Nephron (organoid): ENCODE results near the gene TOMM7.

Experiments
- H3K27ac Mint-ChIP-seq, 3 experiments: 2 replicates each; pipeline ENCODE4 v1.8.0; 2020; ENCODE audit warnings: mixed read lengths in 3 of 3, mild to moderate bottlenecking in 2 of 3, moderate library complexity in 1 of 3
- H3K27me3 Mint-ChIP-seq: 2 replicates; pipeline ENCODE4 v1.8.0; 2021; ENCODE audit warnings: low read depth, mild to moderate bottlenecking, moderate library complexity, mixed read lengths
- H3K36me3 Mint-ChIP-seq: 2 replicates; pipeline ENCODE4 v1.8.0; 2020; ENCODE audit warnings: low read depth, mixed read lengths
- H3K4me1 Mint-ChIP-seq: 2 replicates; pipeline ENCODE4 v1.8.0; 2020; ENCODE audit warnings: mixed read lengths
- H3K4me3 Mint-ChIP-seq, 3 experiments: 2 replicates each; pipeline ENCODE4 v1.8.0; 2020; ENCODE audit warnings: mild to moderate bottlenecking in 3 of 3, mixed read lengths in 3 of 3, moderate library complexity in 2 of 3
- H3K9me3 Mint-ChIP-seq: 2 replicates; pipeline ENCODE4 v1.8.0; 2020; ENCODE audit warnings: mixed read lengths
- TF ChIP-seq, protein P1 (sequence below), 3 experiments: fragments of 200-600 bp; sonication (generic); IDR thresholded peaks; one replicate each; pipeline ENCODE4 v1.5.0; 2021; ENCODE audit warnings: antibody characterized with exemption in 3 of 3; ENCODE audit not compliant: unreplicated experiment in 3 of 3

Gene TOMM7

GRCh38 chr7:22826593-22826992, 3.9 kb upstream of the TOMM7 start:
- Mint-ChIP-seq H3K4me3 (no peak overlapping the region), H3K4me1 (peaks cover 4% of the 10 kb centered on the region)

GRCh38 chr7:22824760-22825159, 2.1 kb upstream of the TOMM7 start:
- Mint-ChIP-seq H3K4me1 (peaks cover 14% of the 10 kb centered on the region), H3K27me3 (peaks cover 7% of the 10 kb centered on the region), H3K27ac (no peak overlapping the region), H3K36me3 (no peaks in the 10 kb centered on the region), H3K4me3 (peak overlapping the region in 2 of 3 experiments; percentile 18 to 43), H3K9me3 (no peaks in the 10 kb centered on the region)
- TF ChIP-seq, protein P1, sequence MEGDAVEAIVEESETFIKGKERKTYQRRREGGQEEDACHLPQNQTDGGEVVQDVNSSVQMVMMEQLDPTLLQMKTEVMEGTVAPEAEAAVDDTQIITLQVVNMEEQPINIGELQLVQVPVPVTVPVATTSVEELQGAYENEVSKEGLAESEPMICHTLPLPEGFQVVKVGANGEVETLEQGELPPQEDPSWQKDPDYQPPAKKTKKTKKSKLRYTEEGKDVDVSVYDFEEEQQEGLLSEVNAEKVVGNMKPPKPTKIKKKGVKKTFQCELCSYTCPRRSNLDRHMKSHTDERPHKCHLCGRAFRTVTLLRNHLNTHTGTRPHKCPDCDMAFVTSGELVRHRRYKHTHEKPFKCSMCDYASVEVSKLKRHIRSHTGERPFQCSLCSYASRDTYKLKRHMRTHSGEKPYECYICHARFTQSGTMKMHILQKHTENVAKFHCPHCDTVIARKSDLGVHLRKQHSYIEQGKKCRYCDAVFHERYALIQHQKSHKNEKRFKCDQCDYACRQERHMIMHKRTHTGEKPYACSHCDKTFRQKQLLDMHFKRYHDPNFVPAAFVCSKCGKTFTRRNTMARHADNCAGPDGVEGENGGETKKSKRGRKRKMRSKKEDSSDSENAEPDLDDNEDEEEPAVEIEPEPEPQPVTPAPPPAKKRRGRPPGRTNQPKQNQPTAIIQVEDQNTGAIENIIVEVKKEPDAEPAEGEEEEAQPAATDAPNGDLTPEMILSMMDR (IDR thresholded peaks at IDR 0.05; ENCODE audit: unreplicated experiment in 3 of 3) = no peak

More at GRCh38 chr7:22826593-22826992, 3.9 kb upstream of the TOMM7 start:
- no peak overlapping the region for H3K27ac Mint-ChIP-seq
- H3K36me3 Mint-ChIP-seq = no peaks in the 10 kb centered on the region
- H3K27me3 Mint-ChIP-seq = peaks cover 7% of the 10 kb centered on the region
- no peaks in the 10 kb centered on the region for H3K9me3 Mint-ChIP-seq
- TF ChIP-seq, protein P1 (IDR thresholded peaks at IDR 0.05; ENCODE audit: unreplicated experiment in 3 of 3) = no peak

DNA sequence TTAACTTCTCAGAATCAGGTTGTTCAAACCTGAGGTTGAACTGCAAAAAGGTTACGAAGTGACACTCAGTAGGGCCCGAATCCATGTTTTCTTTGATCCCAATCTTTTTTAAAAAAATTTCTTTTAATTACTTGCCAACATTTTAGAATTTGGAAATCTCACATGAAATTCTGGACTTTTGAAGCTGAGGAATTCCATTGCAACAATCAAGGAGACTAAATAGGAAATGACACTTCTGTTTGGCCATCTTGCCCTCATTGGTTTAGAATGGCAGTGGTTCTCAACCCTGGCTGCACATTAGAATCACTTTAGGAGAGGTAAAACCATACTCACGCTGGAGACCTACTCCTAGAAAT, 471 bp upstream of the TOMM7 start:
- H3K9me3 Mint-ChIP-seq = no peaks in the 10 kb centered on the region
- peak overlapping the region; percentile 91 to 98 (median 96) for H3K27ac Mint-ChIP-seq
- peak overlapping the region; percentile 98 to 99 (median 99) for H3K4me3 Mint-ChIP-seq
- TF ChIP-seq, protein P1 (IDR thresholded peaks at IDR 0.05; ENCODE audit: unreplicated experiment in 3 of 3) = no peak
- peaks cover 20% of the 10 kb centered on the region for H3K4me1 Mint-ChIP-seq
- H3K36me3 Mint-ChIP-seq = peaks cover 4% of the 10 kb centered on the region
- peaks cover 7% of the 10 kb centered on the region for H3K27me3 Mint-ChIP-seq

DNA sequence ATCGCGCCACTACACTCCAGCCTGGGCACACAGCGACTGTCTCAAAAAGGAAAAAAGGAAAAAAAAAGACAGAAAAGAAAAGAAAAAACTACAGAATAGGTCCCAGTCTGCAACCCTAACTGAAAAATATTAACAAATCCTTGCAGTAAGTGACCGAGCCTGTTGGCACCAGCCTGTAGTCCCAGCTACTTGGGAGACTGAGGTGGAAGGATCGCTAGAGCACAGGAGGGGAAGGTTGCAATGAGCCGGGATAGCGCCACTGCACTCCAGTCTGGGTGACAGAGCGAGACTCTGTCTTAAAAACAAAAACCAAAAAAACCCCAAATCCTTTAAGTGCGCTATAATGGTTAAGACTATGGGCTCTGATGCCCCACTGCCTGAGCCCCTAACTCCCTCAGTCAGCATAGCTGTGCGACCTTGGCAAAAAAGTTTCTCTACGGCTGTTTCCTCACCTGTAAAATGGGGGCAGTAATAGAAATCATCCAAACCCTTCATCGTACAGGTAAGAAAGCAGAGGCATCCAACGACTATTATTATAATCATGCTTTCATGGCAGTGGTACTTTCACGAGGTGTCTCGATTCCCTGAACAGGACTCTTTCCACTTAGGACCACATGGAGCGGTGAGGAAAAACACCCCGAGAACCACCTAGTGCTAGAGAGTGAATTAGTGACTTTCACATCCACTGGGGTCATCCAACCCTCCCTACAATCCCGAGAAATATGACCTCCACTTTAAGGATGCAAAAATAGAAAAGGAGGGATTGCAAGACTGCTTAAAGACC, 755 bp downstream of the TOMM7 start:
- Mint-ChIP-seq H3K4me1 (peaks cover 20% of the 10 kb centered on the region), H3K4me3 (peak overlapping the region; percentile 98 to 99 (median 99))
- TF ChIP-seq, protein P1 (IDR thresholded peaks at IDR 0.05; ENCODE audit: unreplicated experiment in 3 of 3) = no peak

DNA sequence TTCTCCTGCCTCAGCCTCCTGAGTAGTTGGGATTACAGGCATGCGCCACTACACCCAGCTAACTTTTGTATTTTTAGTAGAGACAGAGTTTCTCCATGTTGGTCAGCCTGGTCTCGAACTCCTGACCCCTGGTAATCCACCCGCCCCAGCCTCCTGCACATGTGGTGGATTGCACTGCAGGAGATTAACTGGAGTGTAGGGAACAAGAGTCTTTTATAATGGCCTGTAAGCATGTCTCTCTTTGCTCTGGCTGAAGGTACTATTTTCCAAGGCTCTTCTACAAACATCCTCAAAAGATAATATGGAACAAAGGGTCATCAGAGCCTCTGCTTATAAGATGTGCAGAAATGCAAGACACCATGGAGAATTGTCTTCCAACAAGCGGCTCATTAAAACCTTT, 3.2 kb downstream of the TOMM7 start:
- Mint-ChIP-seq H3K9me3 (no peaks in the 10 kb centered on the region), H3K4me3 (peak overlapping the region; percentile 69 to 98 (median 84)), H3K27me3 (peaks cover 7% of the 10 kb centered on the region), H3K27ac (peak overlapping the region in 1 of 3 experiments; percentile 42), H3K36me3 (peaks cover 35% of the 10 kb centered on the region), H3K4me1 (peaks cover 20% of the 10 kb centered on the region)
- TF ChIP-seq, protein P1 (IDR thresholded peaks at IDR 0.05; ENCODE audit: unreplicated experiment in 3 of 3) = no peak

More for the DNA sequence above, 755 bp downstream of the TOMM7 start:
- Mint-ChIP-seq H3K27ac (peak overlapping the region; percentile 91 to 98 (median 96)), H3K27me3 (peaks cover 7% of the 10 kb centered on the region), H3K9me3 (no peaks in the 10 kb centered on the region), H3K36me3 (peaks cover 13% of the 10 kb centered on the region)
